Activated CD4-positive, alpha-beta T cell treated with anti-CD3 and anti-CD28 coated beads, Interleukin-2, Interleukin-6, amounts not matched to agents 100 ng/mL and 50 ng/mL, durations not matched to agents 16 hours and 8 hours (primary cell): ENCODE results near the gene SLC16A7.
"Not testable (repeated sequence)": the region's sequence is repeated elsewhere in the genome, so short reads cannot be mapped to it uniquely, and the experiment has no call there.

ENCODE experiments used
- DNase-seq: peaks from one replicate; pipeline ENCODE4 v3.0.0-alpha.2; 2020

The SLC16A7 gene

GRCh38 chr12:59595883-59596540 is at the start of gene SLC16A7:
Gene SLC16A7 (plus strand): TSS chr12:59596029. CDS start chr12:59704802, 108,773 bp downstream.
- DNase-seq = peak; percentile 85

GRCh38 chr12:59548930-59549329 is 46.9 kb upstream of the SLC16A7 start:
- no peak for DNase-seq

GRCh38 chr12:59559696-59560095 is 36.1 kb upstream of the SLC16A7 start:
- no peak for DNase-seq

- DNase-seq = no peak
Observed at GRCh38 chr12:59570145-59570544, 25.7 kb upstream of the SLC16A7 start.

GRCh38 chr12:59574406-59574805 is 21.4 kb upstream of the SLC16A7 start:
- DNase-seq = no peak

- DNase-seq = no peak
Observed at GRCh38 chr12:59575826-59576225, 20.0 kb upstream of the SLC16A7 start.

- no peak for DNase-seq
Observed at GRCh38 chr12:59578254-59578653, 17.6 kb upstream of the SLC16A7 start.

- no peak for DNase-seq
Observed at GRCh38 chr12:59579631-59580030, 16.2 kb upstream of the SLC16A7 start.

GRCh38 chr12:59580050-59580449 is 15.8 kb upstream of the SLC16A7 start:
- no peak for DNase-seq

GRCh38 chr12:59583003-59583712 is 12.7 kb upstream of the SLC16A7 start:
- no peak for DNase-seq

- DNase-seq = no peak
Observed at GRCh38 chr12:59587710-59588109, 8.1 kb upstream of the SLC16A7 start.

GRCh38 chr12:59593761-59594160 is 2.1 kb upstream of the SLC16A7 start:
- no peak for DNase-seq

- no peak for DNase-seq
Observed at GRCh38 chr12:59594943-59595500, 807 bp upstream of the SLC16A7 start.

- DNase-seq = no peak
Observed at GRCh38 chr12:59595565-59595882, 305 bp upstream of the SLC16A7 start.

GRCh38 chr12:59597385-59597781 is 1.6 kb downstream of the SLC16A7 start:
- DNase-seq = peak; percentile 89

- DNase-seq = no peak
Observed at GRCh38 chr12:59600171-59600570, 4.3 kb downstream of the SLC16A7 start.

GRCh38 chr12:59603754-59604153 is 7.9 kb downstream of the SLC16A7 start:
- no peak for DNase-seq

GRCh38 chr12:59612823-59613434 is 17.1 kb downstream of the SLC16A7 start:
- not testable (repeated sequence) for DNase-seq

GRCh38 chr12:59615392-59616165 is 19.8 kb downstream of the SLC16A7 start:
- DNase-seq = no peak

GRCh38 chr12:59619461-59620240 is 23.8 kb downstream of the SLC16A7 start:
- DNase-seq = no peak

GRCh38 chr12:59620326-59620725 is 24.5 kb downstream of the SLC16A7 start:
- DNase-seq = no peak

GRCh38 chr12:59624732-59625460 is 29.1 kb downstream of the SLC16A7 start:
- DNase-seq = no peak
